Measurements from ENCODE around the gene KCND3.

- TF ChIP-seq CTCF (conservative IDR thresholded peaks at IDR 0.05) (no peak), EZH2 (IDR thresholded peaks at IDR 0.05; ENCODE audit: low read depth) (no peak)
Measured at GRCh38 chr1:111891566-111891965, 97.9 kb downstream of the KCND3 start.

All from PC-9 (cell line).